Activated naive CD8-positive, alpha-beta T cell treated with anti-CD3 and anti-CD28 coated beads for 36 hours (primary cell): ENCODE results near the gene CCDC158. TPM values are rescaled to one million over a fixed set of nuclear protein-coding genes. Genes with fewer than 3 reads are reported as not detected.
A peak's percentile ranks its signal among the peaks of the same experiment; 100 is the strongest.
"Not testable (repeated sequence)": the region's sequence is repeated elsewhere in the genome, so short reads cannot be mapped to it uniquely, and the experiment has no call there.

ENCODE experiments used
- DNase-seq: peaks from one replicate; pipeline ENCODE4 v3.0.0; 2021
- H3K27ac Mint-ChIP-seq: one replicate; pipeline ENCODE4 v1.8.0; 2022; ENCODE audit warnings: mild to moderate bottlenecking, moderate library complexity, mixed read lengths
- H3K27me3 Mint-ChIP-seq: one replicate; pipeline ENCODE4 v1.8.0; 2022; ENCODE audit warnings: mild to moderate bottlenecking, mixed read lengths
- H3K36me3 Mint-ChIP-seq: one replicate; pipeline ENCODE4 v1.8.0; 2021; ENCODE audit warnings: mild to moderate bottlenecking, mixed read lengths
- H3K4me1 Mint-ChIP-seq: one replicate; pipeline ENCODE4 v1.8.0; 2021; ENCODE audit warnings: mixed read lengths
- H3K4me3 Mint-ChIP-seq: one replicate; pipeline ENCODE4 v1.8.0; 2022; ENCODE audit warnings: mild to moderate bottlenecking, moderate library complexity, mixed read lengths
- H3K9me3 Mint-ChIP-seq: one replicate; pipeline ENCODE4 v1.8.0; 2022; ENCODE audit warnings: mixed read lengths
- total RNA-seq, 2 experiments: library from RNA; stranded (reverse); gene quantifications; one replicate each; pipeline ENCODE4 v1.2.3, GENCODE V29; 2021

CCDC158 gene
- total RNA-seq, 2 experiments from 2014 or later, result not detected

DNA sequence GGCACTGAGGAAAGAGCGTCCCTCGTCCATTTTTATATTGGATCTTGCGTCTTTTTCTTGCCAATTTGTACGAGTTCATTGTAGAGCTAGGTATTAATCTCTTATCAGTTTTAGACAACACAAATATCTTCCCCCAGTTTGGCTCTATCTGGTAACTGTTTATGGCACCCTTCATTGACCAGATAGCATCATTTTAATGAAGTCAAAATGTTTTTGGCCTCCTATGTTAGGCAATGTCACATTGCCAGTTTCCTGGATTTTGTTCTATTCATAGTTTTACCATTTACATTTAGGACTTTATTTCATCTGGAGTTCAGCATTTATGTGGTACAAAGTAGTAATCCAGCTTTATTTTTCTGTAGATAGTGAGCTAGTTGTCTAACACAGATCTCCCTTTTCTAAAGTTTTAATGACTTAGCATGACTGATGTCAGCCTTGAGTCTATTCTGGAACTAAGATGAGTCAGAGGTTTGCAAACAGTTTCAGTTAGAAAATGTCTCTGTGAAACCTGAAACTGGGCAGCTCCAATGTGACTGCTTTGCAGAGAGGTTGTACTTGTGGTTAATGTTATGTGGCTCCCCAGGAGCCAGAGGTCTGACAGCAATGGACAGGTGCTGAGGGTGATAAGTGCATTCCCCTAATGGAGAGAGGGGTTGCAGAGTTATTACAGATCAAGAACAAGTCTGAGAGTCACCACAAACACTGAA lies 119.7 kb downstream of the CCDC158 start:
- H3K9me3 Mint-ChIP-seq, result peaks cover 11% of the 10 kb centered on the region

DNA sequence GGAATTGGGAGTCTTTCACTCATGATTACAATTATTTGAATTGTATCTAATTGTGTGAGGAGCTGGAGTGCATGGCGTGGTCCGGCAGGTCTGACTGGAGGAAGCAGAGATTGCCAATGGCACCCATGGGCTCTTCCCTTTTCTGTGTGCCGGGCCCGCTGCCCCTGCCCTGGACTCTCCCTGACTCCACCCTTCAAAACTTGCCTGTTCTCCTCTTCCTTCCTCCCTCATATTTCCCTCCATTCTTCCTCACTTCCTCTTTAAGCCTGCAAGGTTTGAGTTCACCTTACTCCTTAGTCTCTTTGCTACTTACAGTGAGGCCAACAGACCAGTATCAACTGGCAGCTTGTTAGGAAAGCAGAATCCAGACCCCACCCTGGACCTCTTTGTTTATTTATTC lies 120.9 kb downstream of the CCDC158 start:
- H3K4me1 Mint-ChIP-seq, result peaks cover 26% of the 10 kb centered on the region
- no peak overlapping the region for H3K27ac Mint-ChIP-seq
- H3K36me3 Mint-ChIP-seq, result peaks cover 4% of the 10 kb centered on the region
- H3K9me3 Mint-ChIP-seq, result peaks cover 11% of the 10 kb centered on the region
- DNase-seq, result no peak
- peaks cover 17% of the 10 kb centered on the region for H3K27me3 Mint-ChIP-seq
- no peak overlapping the region for H3K4me3 Mint-ChIP-seq

More for the DNA sequence above, 119.7 kb downstream of the CCDC158 start:
- no peak overlapping the region for H3K27ac Mint-ChIP-seq
- H3K4me1 Mint-ChIP-seq, result peaks cover 32% of the 10 kb centered on the region
- H3K27me3 Mint-ChIP-seq, result peaks cover 24% of the 10 kb centered on the region
- peak; percentile 40 for DNase-seq
- H3K4me3 Mint-ChIP-seq, result no peak overlapping the region
- peaks cover 4% of the 10 kb centered on the region for H3K36me3 Mint-ChIP-seq

DNA sequence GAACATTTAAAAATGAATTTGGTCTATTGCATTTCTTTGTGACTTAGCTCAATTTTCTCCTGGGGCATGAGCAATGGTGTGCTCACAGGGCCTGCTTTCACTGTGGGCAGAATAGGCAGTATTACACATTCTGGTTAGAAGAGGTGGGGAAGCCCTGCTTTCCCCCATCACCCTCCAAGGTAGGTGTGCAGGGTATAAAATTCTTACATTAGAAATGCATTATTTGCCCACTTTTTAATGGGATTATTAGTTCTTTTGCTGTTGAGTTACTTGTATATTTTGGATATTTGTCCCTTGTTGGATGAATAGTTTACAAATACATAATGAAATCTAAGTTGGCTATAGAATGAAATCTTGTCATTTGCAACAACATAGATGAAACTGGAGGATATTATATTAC lies 122.7 kb downstream of the CCDC158 start:
- Mint-ChIP-seq H3K9me3 (peaks cover 11% of the 10 kb centered on the region), H3K27me3 (peaks cover 9% of the 10 kb centered on the region), H3K36me3 (peaks cover 4% of the 10 kb centered on the region), H3K27ac (no peak overlapping the region), H3K4me1 (peaks cover 21% of the 10 kb centered on the region), H3K4me3 (no peak overlapping the region)
- DNase-seq, result no peak

DNA sequence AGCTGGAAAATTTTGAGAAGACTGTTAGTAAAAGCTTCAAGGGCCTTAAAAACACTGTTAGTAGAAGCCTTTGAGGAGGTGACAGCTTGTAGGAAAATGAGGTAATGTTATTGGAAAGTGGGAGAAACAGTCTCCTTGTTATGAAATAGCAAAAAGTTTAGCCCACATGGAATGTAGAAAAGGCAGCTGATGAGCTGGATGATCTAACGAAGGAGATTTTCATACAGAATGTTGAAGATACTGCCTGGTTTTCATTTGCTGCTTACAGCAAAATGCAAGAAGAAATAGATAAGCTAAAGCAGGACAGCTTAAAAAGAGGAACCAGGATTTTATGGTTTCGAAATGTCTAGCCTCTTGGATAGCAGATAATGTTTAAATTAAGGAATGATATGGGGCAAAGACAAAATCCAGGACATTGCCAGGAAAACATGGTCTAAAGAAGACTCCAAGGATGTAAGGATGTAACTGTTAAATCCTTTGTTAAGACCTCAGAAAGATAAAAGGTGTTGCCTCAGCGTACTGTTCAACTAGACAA lies 124.6 kb downstream of the CCDC158 start:
- Mint-ChIP-seq H3K9me3 (peaks cover 11% of the 10 kb centered on the region), H3K36me3 (peaks cover 4% of the 10 kb centered on the region), H3K4me3 (no peak overlapping the region), H3K27me3 (no peaks in the 10 kb centered on the region), H3K4me1 (peaks cover 8% of the 10 kb centered on the region), H3K27ac (no peak overlapping the region)
- no peak for DNase-seq

DNA sequence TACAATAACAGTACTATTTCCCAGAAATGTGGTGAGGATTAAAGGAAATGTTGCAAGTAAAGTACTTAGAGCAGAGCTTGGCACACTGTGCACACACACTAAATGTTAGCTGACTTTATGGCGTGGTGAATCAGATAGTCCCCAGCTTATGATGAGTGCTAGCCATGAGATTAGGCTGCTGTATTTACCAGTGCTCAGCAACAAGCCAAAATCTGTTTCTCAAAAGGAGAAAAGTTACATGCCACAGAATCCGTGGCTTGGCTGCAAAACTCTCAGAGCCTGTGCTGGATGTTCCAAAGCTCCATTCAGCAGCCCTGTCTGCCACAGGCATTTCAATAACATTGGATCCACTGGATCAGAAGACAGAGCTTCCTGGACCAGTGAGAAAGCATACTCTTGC lies 127.2 kb downstream of the CCDC158 start:
- Mint-ChIP-seq H3K9me3 (peaks cover 11% of the 10 kb centered on the region), H3K4me3 (no peak overlapping the region), H3K27ac (no peak overlapping the region), H3K4me1 (no peaks in the 10 kb centered on the region), H3K36me3 (peaks cover 4% of the 10 kb centered on the region), H3K27me3 (no peaks in the 10 kb centered on the region)
- DNase-seq, result no peak

DNA sequence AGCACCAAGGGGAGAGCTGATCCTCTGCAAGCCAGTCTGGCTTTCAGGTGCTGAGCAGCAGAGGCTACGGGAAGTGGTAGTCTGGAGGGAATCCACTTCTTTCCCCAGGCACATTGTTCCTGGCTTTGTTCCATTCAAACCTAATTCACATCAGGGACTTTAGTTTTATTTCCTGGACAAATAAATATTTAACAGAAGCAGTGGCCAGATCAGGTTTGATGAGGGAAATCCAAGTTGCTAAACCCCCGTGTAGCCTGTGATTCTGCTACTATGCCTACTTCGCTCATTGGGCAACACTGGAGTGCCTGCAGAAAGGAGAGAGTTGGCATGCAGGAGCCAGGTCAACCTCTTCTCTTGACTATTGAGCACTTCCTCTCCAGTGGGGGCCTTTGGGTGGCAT lies 128.2 kb downstream of the CCDC158 start:
- no peaks in the 10 kb centered on the region for H3K4me1 Mint-ChIP-seq
- no peak overlapping the region for H3K27ac Mint-ChIP-seq
- no peaks in the 10 kb centered on the region for H3K27me3 Mint-ChIP-seq
- H3K36me3 Mint-ChIP-seq, result no peaks in the 10 kb centered on the region
- H3K4me3 Mint-ChIP-seq, result no peak overlapping the region
- no peak for DNase-seq
- peaks cover 5% of the 10 kb centered on the region for H3K9me3 Mint-ChIP-seq

DNA sequence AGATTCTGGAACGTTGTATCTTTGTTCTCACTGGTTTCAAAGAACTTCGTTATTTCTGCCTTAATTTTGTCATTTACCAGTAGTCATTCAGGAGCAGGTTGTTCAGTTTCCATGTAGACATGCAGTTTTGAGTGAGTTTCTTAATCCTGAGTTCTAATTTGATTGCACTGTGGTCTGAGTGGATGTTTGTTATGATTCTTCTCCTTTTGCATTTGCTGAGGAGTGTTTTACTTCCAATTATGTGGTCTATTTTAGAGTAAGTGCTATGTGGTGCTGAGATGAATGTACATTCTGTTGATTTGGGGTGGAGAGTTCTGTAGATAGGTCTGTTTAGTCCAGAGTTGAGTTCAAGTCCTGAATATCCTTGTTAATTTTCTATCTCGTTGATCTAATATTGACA lies 133.1 kb downstream of the CCDC158 start:
- not testable (repeated sequence) for H3K27ac Mint-ChIP-seq, H3K9me3 Mint-ChIP-seq, H3K36me3 Mint-ChIP-seq, H3K4me1 Mint-ChIP-seq, H3K27me3 Mint-ChIP-seq, DNase-seq, H3K4me3 Mint-ChIP-seq

DNA sequence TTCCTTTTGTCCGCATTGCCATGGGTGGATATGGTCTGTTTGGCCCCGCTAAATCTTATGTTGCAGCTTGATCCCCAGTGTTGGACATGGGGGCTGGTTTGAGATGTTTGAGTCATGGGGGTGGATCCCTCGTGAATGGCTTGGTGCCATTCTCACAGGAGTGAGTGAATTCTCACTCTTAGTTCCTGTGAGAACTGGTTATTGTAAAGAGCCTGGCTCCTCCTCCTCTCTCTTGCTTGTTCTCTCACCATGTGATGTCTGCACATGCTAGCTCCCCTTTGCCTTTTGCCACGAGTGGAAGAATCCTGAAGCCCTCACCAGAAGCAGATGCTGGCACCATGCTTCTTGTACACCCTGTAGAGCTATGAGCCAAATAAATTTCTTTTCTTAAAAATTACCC lies 137.0 kb downstream of the CCDC158 start:
- Mint-ChIP-seq H3K36me3 (no peaks in the 10 kb centered on the region), H3K27ac (no peak overlapping the region), H3K9me3 (peaks cover 7% of the 10 kb centered on the region), H3K4me3 (no peak overlapping the region), H3K27me3 (no peaks in the 10 kb centered on the region), H3K4me1 (no peaks in the 10 kb centered on the region)
- no peak for DNase-seq

DNA sequence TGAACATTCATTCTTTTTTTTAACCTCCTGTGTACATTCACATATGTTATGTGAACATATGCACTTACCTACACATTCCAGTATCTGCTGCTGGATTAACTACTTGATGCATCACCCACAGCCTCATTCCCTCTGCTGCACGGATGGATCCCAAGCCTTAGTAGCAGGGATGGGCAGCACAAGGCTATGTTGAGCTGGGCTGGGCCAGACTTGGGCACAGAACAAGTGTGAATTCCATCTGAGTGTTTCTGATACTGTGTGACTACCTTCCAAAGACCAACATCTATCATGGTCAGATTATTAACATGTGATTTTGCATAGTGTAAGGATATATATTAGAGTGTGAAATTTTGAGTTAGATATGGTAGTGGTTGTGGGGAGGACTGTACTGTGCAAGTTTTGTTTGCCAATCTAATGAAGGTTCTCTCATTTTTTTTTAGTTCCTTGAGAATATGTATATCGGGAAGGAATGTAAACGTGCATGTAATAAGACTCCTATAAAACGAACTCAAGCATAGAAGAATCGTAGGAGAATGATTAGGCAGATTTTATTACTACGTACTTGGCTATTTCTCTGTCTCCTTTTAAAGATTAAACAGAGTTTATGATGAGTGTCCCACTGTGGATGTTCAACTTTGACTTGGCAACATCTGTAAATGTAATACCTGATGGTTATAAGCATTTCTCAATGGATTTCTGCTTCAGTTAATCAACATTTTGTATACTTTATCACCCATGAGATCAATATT lies 137.8 kb downstream of the CCDC158 start:
- Mint-ChIP-seq H3K27me3 (no peaks in the 10 kb centered on the region), H3K27ac (no peak overlapping the region), H3K9me3 (peaks cover 7% of the 10 kb centered on the region), H3K4me1 (no peaks in the 10 kb centered on the region), H3K4me3 (no peak overlapping the region), H3K36me3 (no peaks in the 10 kb centered on the region)
- no peak for DNase-seq

DNA sequence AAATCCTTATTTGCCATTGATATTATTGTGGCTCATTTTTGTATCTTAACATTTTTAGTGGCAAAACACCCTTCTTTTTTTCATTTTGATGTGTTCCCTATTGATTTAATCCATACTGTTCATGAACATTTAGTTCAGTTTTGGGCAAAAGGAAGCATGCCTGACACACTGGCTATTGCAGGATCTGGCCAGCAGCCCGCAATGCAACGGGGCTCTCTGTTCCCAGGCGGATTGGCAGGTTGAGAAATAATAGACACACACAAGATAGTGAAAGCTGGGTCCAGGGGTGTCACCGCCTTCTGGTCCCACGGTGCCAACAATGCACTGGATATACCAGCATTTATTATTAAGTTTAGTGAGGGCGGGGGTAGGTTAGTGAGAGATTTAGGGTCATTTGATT lies 139.3 kb downstream of the CCDC158 start:
- not testable (repeated sequence) for H3K27me3 Mint-ChIP-seq, DNase-seq, H3K4me1 Mint-ChIP-seq, H3K4me3 Mint-ChIP-seq, H3K27ac Mint-ChIP-seq, H3K36me3 Mint-ChIP-seq, H3K9me3 Mint-ChIP-seq

DNA sequence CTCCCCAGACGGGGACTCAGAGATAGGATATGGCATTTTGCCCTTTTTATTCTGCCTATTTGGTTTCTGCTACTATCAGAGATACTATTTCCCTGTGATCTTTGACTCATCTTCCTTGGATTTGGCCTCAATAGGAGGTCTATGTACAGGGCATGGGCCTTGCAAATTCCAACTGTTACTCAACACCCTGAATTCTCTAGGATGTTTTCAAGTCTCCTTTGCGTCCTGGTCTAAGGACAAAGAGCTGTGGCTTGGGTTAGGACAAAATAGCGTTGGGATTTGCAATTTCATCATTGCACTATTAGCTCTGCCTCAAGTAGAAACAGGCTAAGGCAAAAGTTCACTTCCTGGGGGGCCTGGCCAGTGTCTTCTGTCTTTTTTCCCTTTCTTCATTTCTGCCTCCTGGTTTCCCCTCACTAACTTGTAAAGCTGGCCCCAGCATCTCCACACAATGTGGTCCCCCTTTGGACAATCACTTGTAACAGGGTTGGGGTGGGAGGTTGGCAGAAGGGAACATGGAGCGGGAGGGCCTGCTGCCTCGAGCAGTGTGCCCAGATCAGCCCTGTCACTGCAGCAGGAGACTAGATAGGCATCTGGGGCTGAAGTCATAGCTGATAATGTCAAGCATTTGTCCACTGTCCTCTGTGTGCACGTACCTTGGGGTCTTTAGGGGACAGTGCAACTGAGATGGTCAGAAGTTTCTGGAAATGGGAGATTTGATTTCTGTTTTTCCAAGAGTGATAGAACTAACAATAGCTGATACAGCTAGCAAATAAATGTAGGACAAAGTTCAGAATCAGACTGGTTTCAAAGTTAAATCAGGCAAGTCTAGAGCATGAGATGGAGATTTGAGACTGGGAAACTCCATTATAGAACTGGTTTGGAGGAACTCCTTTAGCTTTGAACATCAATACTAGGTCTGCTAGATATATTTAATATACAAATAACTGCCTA lies 140.2 kb downstream of the CCDC158 start:
- H3K4me1 Mint-ChIP-seq, result no peaks in the 10 kb centered on the region
- peaks cover 4% of the 10 kb centered on the region for H3K27me3 Mint-ChIP-seq
- H3K36me3 Mint-ChIP-seq, result no peaks in the 10 kb centered on the region
- no peak for DNase-seq
- H3K27ac Mint-ChIP-seq, result no peak overlapping the region
- no peaks in the 10 kb centered on the region for H3K9me3 Mint-ChIP-seq
- no peak overlapping the region for H3K4me3 Mint-ChIP-seq

DNA sequence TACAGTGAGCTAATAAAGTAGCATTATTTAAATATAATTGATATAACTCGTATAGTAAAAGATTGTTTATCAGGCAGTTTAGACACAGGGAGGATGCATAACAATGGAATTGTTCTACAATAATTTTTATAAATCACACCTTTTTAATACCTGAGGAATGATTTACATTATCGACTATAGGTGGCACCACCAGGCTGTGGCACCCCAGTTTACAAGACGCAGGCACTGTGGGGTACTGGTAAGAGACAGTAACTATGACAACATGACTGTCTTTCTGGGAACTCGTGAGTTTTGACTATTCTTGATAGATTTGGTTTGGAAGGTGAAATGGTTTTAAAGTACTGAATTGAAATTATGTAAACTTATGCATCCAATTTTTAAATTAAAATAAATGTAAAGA lies 141.5 kb downstream of the CCDC158 start:
- no peak for DNase-seq
- Mint-ChIP-seq H3K4me1 (no peaks in the 10 kb centered on the region), H3K36me3 (no peaks in the 10 kb centered on the region), H3K9me3 (no peaks in the 10 kb centered on the region), H3K27me3 (peaks cover 4% of the 10 kb centered on the region), H3K27ac (no peak overlapping the region), H3K4me3 (no peak overlapping the region)

DNA sequence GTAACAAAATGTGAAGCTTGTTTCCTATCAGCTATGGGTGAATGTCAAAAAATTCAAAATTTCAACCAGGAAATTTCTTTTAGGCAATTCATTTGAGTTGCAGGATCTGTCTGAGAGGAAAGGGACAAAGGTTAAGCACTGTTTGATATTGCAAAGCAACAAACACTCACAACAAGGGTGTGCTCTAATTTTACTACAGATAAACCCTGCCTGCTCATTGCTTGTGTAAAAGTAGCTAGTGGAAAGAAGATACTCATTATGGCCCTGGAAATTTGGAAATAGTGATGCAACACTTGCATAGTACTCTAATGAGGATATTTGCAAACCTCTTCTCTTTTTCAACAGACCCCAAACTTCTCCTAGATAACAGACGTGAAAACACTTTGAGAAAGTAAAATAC lies 142.4 kb downstream of the CCDC158 start:
- H3K4me3 Mint-ChIP-seq, result no peak overlapping the region
- H3K4me1 Mint-ChIP-seq, result no peaks in the 10 kb centered on the region
- no peaks in the 10 kb centered on the region for H3K9me3 Mint-ChIP-seq
- no peak overlapping the region for H3K27ac Mint-ChIP-seq
- peaks cover 4% of the 10 kb centered on the region for H3K27me3 Mint-ChIP-seq
- DNase-seq, result no peak
- H3K36me3 Mint-ChIP-seq, result no peaks in the 10 kb centered on the region

DNA sequence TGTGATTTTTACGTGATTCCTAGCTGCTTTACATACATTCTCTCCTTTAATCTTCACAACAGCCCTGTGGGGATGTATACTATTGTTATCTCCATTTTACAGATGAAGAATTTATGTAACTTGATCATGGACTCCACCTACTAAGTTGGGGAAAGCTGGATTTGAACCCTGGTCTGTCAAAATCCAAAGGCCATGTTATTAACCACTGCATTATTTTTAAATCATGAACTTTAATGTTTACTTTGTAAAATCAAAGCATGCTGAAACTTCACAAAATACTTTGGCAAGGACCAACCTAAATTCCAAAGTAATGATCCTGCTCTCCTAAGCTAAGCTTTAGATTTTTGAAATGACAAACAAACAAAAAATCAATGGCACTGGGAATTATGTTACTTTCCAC lies 143.3 kb downstream of the CCDC158 start:
- H3K27ac Mint-ChIP-seq, result no peak overlapping the region

DNA sequence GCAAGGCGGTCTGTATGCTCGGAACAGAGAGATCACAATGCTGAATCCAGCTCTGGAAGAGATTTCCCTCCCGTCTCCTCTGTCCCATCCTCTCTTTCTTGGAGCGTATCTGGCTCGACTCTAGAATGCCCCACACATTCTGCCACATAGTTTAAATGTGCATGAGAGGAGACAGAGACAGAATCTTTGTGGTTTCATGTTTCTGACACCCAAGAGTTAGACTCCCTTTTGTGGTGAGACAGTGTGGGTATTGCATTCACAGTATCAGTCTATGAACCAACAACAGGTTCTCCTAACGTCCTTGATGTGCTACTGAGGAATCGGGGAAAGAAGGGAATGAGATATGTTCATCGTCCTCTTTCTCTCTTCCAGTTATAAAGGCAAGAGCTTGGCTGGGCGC lies 144.1 kb downstream of the CCDC158 start:
- Mint-ChIP-seq H3K36me3 (no peaks in the 10 kb centered on the region), H3K27me3 (peaks cover 4% of the 10 kb centered on the region), H3K9me3 (no peaks in the 10 kb centered on the region), H3K4me3 (no peak overlapping the region), H3K27ac (no peak overlapping the region), H3K4me1 (no peaks in the 10 kb centered on the region)
- DNase-seq, result no peak

More for the DNA sequence above, 143.3 kb downstream of the CCDC158 start:
- H3K36me3 Mint-ChIP-seq, result no peaks in the 10 kb centered on the region
- H3K9me3 Mint-ChIP-seq, result no peaks in the 10 kb centered on the region
- DNase-seq, result no peak
- H3K27me3 Mint-ChIP-seq, result peaks cover 4% of the 10 kb centered on the region
- no peaks in the 10 kb centered on the region for H3K4me1 Mint-ChIP-seq
- H3K4me3 Mint-ChIP-seq, result no peak overlapping the region
